DND-41 (cell line): ENCODE results near the gene SPTA1.

Source experiments
- ATAC-seq: fragments of 200-7000 bp; cut with Tn5 transposase; 3 replicates; pipeline ENCODE4 v1.9.1; 2021; ENCODE audit warnings: low read depth; ENCODE audit not compliant: insufficient read depth
- DNase-seq: peaks from one replicate; pipeline ENCODE4 v3.0.0-alpha.2; 2020
- H2AFZ ChIP-seq: 2 replicates; pipeline ENCODE4 v1.6.0; 2012; ENCODE audit warnings: low read depth, low read length
- H3K27ac ChIP-seq: 2 replicates; pipeline ENCODE4 v1.5.1; 2012; ENCODE audit warnings: low read length, inconsistent platforms
- H3K27me3 ChIP-seq: fragments of 200-600 bp; sonication (generic); 2 replicates; pipeline ENCODE4 v1.6.0; 2012; ENCODE audit warnings: low read length, mild to moderate bottlenecking, inconsistent platforms; ENCODE audit not compliant: insufficient read depth, poor library complexity
- H3K36me3 ChIP-seq: 2 replicates; pipeline ENCODE4 v1.5.1; 2012; ENCODE audit warnings: low read length, inconsistent platforms; ENCODE audit not compliant: insufficient read depth
- H3K4me1 ChIP-seq: 2 replicates; pipeline ENCODE4 v1.5.1; 2012; ENCODE audit warnings: mild to moderate bottlenecking, low read length; ENCODE audit not compliant: insufficient read depth
- H3K4me2 ChIP-seq: 2 replicates; pipeline ENCODE4 v1.6.0; 2012; ENCODE audit warnings: mild to moderate bottlenecking, moderate library complexity, low read length, inconsistent platforms; ENCODE audit not compliant: insufficient read depth
- H3K4me3 ChIP-seq, 2 experiments: fragments of 200-600 bp in 1 of 2; shearing (Covaris generic) in 1 of 2; 2 replicates each; pipeline ENCODE4 v1.5.1; 2012 to 2016; ENCODE audit warnings: inconsistent platforms in 2 of 2, low read length in 2 of 2, mild to moderate bottlenecking in 2 of 2, low read depth in 1 of 2, moderate library complexity in 1 of 2
- H3K79me2 ChIP-seq: 2 replicates; pipeline ENCODE4 v1.6.0; 2012; ENCODE audit warnings: low read length, inconsistent platforms; ENCODE audit not compliant: insufficient read depth
- H3K9ac ChIP-seq: 2 replicates; pipeline ENCODE4 v1.6.0; 2012; ENCODE audit warnings: low read depth, mild to moderate bottlenecking, inconsistent platforms, low read length, moderate library complexity
- H3K9me3 ChIP-seq: 2 replicates; pipeline ENCODE4 v1.5.1; 2012; ENCODE audit warnings: low read length, moderate library complexity, mild to moderate bottlenecking, inconsistent platforms; ENCODE audit not compliant: insufficient read depth, severe bottlenecking
- H4K20me1 ChIP-seq: 2 replicates; pipeline ENCODE4 v1.6.0; 2012; ENCODE audit warnings: low read length; ENCODE audit not compliant: insufficient read depth
- CTCF ChIP-seq: IDR thresholded peaks from 2 replicates; pipeline ENCODE4 v1.5.1; 2012; ENCODE audit warnings: borderline replicate concordance, low read length, moderate library complexity, mild to moderate bottlenecking; ENCODE audit not compliant: poor library complexity, severe bottlenecking; ENCODE audit errors: extremely low read depth
- EZH2 ChIP-seq: IDR thresholded peaks from 3 replicates; pipeline ENCODE4 v1.6.1; 2012; ENCODE audit warnings: borderline replicate concordance, low read depth, mild to moderate bottlenecking, moderate library complexity, low read length, inconsistent platforms; ENCODE audit not compliant: severe bottlenecking

SPTA1 gene

GRCh38 chr1:158685085-158685484, 1.4 kb downstream of the SPTA1 start:
- TF ChIP-seq EZH2 (no peak), CTCF (no peak)
- Histone ChIP-seq H3K4me3 (no peak overlapping the region), H3K27ac (no peak overlapping the region), H3K79me2 (no peaks in the 10 kb centered on the region), H3K9ac (no peak overlapping the region), H3K9me3 (no peaks in the 10 kb centered on the region), H3K27me3 (peaks cover 24% of the 10 kb centered on the region), H3K4me1 (no peaks in the 10 kb centered on the region), H2AFZ (no peak overlapping the region), H3K36me3 (no peaks in the 10 kb centered on the region), H4K20me1 (no peaks in the 10 kb centered on the region), H3K4me2 (no peak overlapping the region)
- DNase-seq (no peak), ATAC-seq (no peak)

GRCh38 chr1:158681606-158682005, 4.9 kb downstream of the SPTA1 start:
- H3K36me3 ChIP-seq: no peaks in the 10 kb centered on the region

GRCh38 chr1:158679289-158679688, 7.2 kb downstream of the SPTA1 start:
- DNase-seq (no peak), ATAC-seq (no peak)
- Histone ChIP-seq H2AFZ (no peak overlapping the region), H3K4me2 (no peak overlapping the region), H3K9ac (no peak overlapping the region), H3K27ac (no peak overlapping the region), H3K4me3 (no peak overlapping the region), H3K79me2 (no peaks in the 10 kb centered on the region), H3K27me3 (peaks cover 34% of the 10 kb centered on the region), H3K9me3 (no peaks in the 10 kb centered on the region), H3K4me1 (no peaks in the 10 kb centered on the region), H3K36me3 (no peaks in the 10 kb centered on the region), H4K20me1 (no peaks in the 10 kb centered on the region)
- TF ChIP-seq EZH2 (no peak), CTCF (no peak)

More at GRCh38 chr1:158681606-158682005, 4.9 kb downstream of the SPTA1 start:
- Histone ChIP-seq H3K79me2 (no peaks in the 10 kb centered on the region), H3K9me3 (no peaks in the 10 kb centered on the region), H2AFZ (no peak overlapping the region), H3K27ac (no peak overlapping the region), H3K4me1 (no peaks in the 10 kb centered on the region), H3K4me3 (no peak overlapping the region), H3K4me2 (no peak overlapping the region), H4K20me1 (no peaks in the 10 kb centered on the region), H3K27me3 (peaks cover 39% of the 10 kb centered on the region), H3K9ac (no peak overlapping the region)
- no peak for TF ChIP-seq EZH2
- TF ChIP-seq CTCF: no peak
- ATAC-seq: no peak
- no peak for DNase-seq
